Measurements from ENCODE around the gene RPL15.

The RPL15 gene

GRCh38 chr3:23934253-23934652 lies 17.3 kb downstream of the RPL15 start:
- Histone ChIP-seq H3K27ac (ENCODE audit: low read depth, low read length) (no peak overlapping the region), H3K9me2 (replicated peaks; ENCODE audit: insufficient read depth, low read length) (no peaks in the 10 kb centered on the region), H3K27me3 (ENCODE audit: low read length) (no peaks in the 10 kb centered on the region), H4K20me1 (ENCODE audit: low read depth, low read length) (no peaks in the 10 kb centered on the region), H3K79me2 (ENCODE audit: insufficient read depth, low read length) (no peaks in the 10 kb centered on the region), H3K4me3 (ENCODE audit: insufficient read depth, low read length, poor library complexity, severe bottlenecking) (no peak overlapping the region), H3K9ac (ENCODE audit: low read length) (no peak overlapping the region), H3K36me3 (ENCODE audit: low read length) (no peaks in the 10 kb centered on the region), H3K9me3 (ENCODE audit: insufficient read depth, low read length) (no peaks in the 10 kb centered on the region), H3F3A (ENCODE audit: insufficient read depth) (no peaks in the 10 kb centered on the region), H2AFZ (ENCODE audit: low read depth, low read length, severe bottlenecking) (no peak overlapping the region), H3K4me2 (ENCODE audit: low read depth, low read length, poor library complexity, severe bottlenecking) (no peak overlapping the region)
- TF ChIP-seq, protein P1, sequence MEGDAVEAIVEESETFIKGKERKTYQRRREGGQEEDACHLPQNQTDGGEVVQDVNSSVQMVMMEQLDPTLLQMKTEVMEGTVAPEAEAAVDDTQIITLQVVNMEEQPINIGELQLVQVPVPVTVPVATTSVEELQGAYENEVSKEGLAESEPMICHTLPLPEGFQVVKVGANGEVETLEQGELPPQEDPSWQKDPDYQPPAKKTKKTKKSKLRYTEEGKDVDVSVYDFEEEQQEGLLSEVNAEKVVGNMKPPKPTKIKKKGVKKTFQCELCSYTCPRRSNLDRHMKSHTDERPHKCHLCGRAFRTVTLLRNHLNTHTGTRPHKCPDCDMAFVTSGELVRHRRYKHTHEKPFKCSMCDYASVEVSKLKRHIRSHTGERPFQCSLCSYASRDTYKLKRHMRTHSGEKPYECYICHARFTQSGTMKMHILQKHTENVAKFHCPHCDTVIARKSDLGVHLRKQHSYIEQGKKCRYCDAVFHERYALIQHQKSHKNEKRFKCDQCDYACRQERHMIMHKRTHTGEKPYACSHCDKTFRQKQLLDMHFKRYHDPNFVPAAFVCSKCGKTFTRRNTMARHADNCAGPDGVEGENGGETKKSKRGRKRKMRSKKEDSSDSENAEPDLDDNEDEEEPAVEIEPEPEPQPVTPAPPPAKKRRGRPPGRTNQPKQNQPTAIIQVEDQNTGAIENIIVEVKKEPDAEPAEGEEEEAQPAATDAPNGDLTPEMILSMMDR (IDR thresholded peaks at IDR 0.05; ENCODE audit: insufficient read depth, low read length, poor library complexity, severe bottlenecking): no peak
- no peak for TF ChIP-seq EZH2phosphoT487 (conservative IDR thresholded peaks at IDR 0.05; ENCODE audit: low read length)

DNA sequence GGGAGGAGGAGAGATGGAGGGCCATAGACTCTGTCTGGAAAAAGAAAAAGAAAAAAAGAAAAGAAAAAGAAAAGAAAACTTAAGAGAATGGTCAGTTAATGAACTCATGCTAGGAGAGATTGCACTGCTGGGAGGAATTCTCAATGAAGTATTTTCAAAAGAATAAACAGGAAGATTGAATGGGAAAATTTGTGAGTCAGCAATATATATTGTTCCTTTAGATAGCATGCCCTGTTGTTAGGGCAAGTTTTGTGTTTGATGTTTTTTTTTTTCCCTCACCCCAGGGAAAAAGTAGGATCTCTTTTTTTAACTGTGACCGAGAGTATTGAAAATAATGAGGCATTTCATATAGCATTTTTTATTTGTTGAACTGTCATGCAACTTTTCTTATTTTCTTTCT lies 20.4 kb downstream of the RPL15 start:
- H4K20me1 ChIP-seq (ENCODE audit: low read depth, low read length): no peaks in the 10 kb centered on the region
- no peak overlapping the region for H3K4me2 ChIP-seq (ENCODE audit: low read depth, low read length, poor library complexity, severe bottlenecking)
- H3K36me3 ChIP-seq (ENCODE audit: low read length): no peaks in the 10 kb centered on the region
- no peak overlapping the region for H2AFZ ChIP-seq (ENCODE audit: low read depth, low read length, severe bottlenecking)
- H3K27ac ChIP-seq (ENCODE audit: low read depth, low read length): no peak overlapping the region
- no peak overlapping the region for H3K9ac ChIP-seq (ENCODE audit: low read length)
- H3K79me2 ChIP-seq (ENCODE audit: insufficient read depth, low read length): no peaks in the 10 kb centered on the region
- H3K9me3 ChIP-seq (ENCODE audit: insufficient read depth, low read length): no peaks in the 10 kb centered on the region
- H3F3A ChIP-seq (ENCODE audit: insufficient read depth): no peaks in the 10 kb centered on the region
- no peak overlapping the region for H3K4me3 ChIP-seq (ENCODE audit: insufficient read depth, low read length, poor library complexity, severe bottlenecking)
- no peaks in the 10 kb centered on the region for H3K27me3 ChIP-seq (ENCODE audit: low read length)
- TF ChIP-seq EZH2phosphoT487 (conservative IDR thresholded peaks at IDR 0.05; ENCODE audit: low read length): no peak
- TF ChIP-seq, protein P1 (IDR thresholded peaks at IDR 0.05; ENCODE audit: insufficient read depth, low read length, poor library complexity, severe bottlenecking): no peak
- H3K9me2 ChIP-seq (replicated peaks; ENCODE audit: insufficient read depth, low read length): no peaks in the 10 kb centered on the region

- H3F3A ChIP-seq (ENCODE audit: insufficient read depth): peaks cover under 1% of the 10 kb centered on the region; the same call in 1 of the 2 replicates
- H3K9ac ChIP-seq (ENCODE audit: low read length): no peak overlapping the region
- no peaks in the 10 kb centered on the region for H3K9me2 ChIP-seq (replicated peaks; ENCODE audit: insufficient read depth, low read length)
- no peak overlapping the region for H3K4me3 ChIP-seq (ENCODE audit: insufficient read depth, low read length, poor library complexity, severe bottlenecking)
- H4K20me1 ChIP-seq (ENCODE audit: low read depth, low read length): no peaks in the 10 kb centered on the region
- no peak for TF ChIP-seq EZH2phosphoT487 (conservative IDR thresholded peaks at IDR 0.05; ENCODE audit: low read length)
- TF ChIP-seq, protein P1 (IDR thresholded peaks at IDR 0.05; ENCODE audit: insufficient read depth, low read length, poor library complexity, severe bottlenecking): no peak
- no peaks in the 10 kb centered on the region for H3K79me2 ChIP-seq (ENCODE audit: insufficient read depth, low read length)
- no peaks in the 10 kb centered on the region for H3K27me3 ChIP-seq (ENCODE audit: low read length)
- no peaks in the 10 kb centered on the region for H3K9me3 ChIP-seq (ENCODE audit: insufficient read depth, low read length)
- H2AFZ ChIP-seq (ENCODE audit: low read depth, low read length, severe bottlenecking): no peak overlapping the region
- H3K36me3 ChIP-seq (ENCODE audit: low read length): no peaks in the 10 kb centered on the region
- no peak overlapping the region for H3K4me2 ChIP-seq (ENCODE audit: low read depth, low read length, poor library complexity, severe bottlenecking)
- H3K27ac ChIP-seq (ENCODE audit: low read depth, low read length): no peak overlapping the region
Measured at GRCh38 chr3:23938688-23939087, 21.8 kb downstream of the RPL15 start.

All from SU-DHL-6 (cell line).